ENCODE data around the gene SLC2A4.

GRCh38 chr17:7237266-7237760 lies 44.2 kb upstream of the SLC2A4 start:
- TF ChIP-seq CTCF (IDR thresholded peaks at IDR 0.05; ENCODE audit: borderline replicate concordance, extremely low read depth, low read length, poor library complexity, severe bottlenecking) (no peak), EZH2 (IDR thresholded peaks at IDR 0.05; ENCODE audit: borderline replicate concordance, low read depth, low read length, severe bottlenecking) (no peak)
